IPS-20b (cell line): ENCODE data around the gene MEGF11.

Source experiments
- H3K27ac ChIP-seq: one replicate; pipeline ENCODE4 v1.5.1; 2013; ENCODE audit warnings: low read length
- H3K27me3 ChIP-seq: 2 replicates; pipeline ENCODE4 v1.6.1; 2013; ENCODE audit warnings: mild to moderate bottlenecking, low read length, inconsistent platforms; ENCODE audit not compliant: insufficient read depth
- H3K36me3 ChIP-seq: 2 replicates; pipeline ENCODE4 v1.6.1; 2013; ENCODE audit warnings: low read depth, mild to moderate bottlenecking, inconsistent platforms, low read length, moderate library complexity; ENCODE audit not compliant: insufficient read depth
- H3K4me1 ChIP-seq: 2 replicates; pipeline ENCODE4 v1.6.1; 2013; ENCODE audit warnings: mild to moderate bottlenecking, control low read depth, inconsistent platforms, low read length, moderate library complexity; ENCODE audit not compliant: insufficient read depth
- H3K4me3 ChIP-seq: 2 replicates; pipeline ENCODE4 v1.5.1; 2013; ENCODE audit warnings: mild to moderate bottlenecking, low read length, inconsistent platforms
- H3K9ac ChIP-seq: 2 replicates; pipeline ENCODE4 v1.6.1; 2013; ENCODE audit warnings: low read depth, mild to moderate bottlenecking, inconsistent platforms, low read length, moderate library complexity
- H3K9me3 ChIP-seq: 2 replicates; pipeline ENCODE4 v1.6.1; 2013; ENCODE audit warnings: mild to moderate bottlenecking, low read depth, low read length, inconsistent platforms; ENCODE audit not compliant: insufficient read depth

The MEGF11 gene

DNA sequence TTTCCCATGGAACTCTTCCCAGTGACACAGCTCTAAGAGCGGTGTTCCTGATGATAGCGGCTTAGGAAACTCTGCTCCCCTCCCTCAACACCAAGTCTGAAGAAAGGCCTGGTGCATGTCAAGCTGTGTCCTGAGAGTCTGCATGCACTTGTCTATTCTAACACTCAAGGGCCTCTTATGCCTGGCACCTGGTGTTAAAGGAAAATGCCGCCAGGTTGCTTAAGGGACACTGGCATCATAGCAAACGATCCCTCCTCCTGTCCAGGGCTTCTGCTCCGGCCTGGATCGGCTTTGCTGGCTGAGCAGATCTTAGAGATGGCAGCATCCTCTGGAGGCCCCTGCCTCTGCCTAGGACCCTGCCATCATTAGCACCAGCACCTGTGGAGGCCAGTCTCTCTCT lies 121.7 kb downstream of the MEGF11 start:
- H3K4me1 ChIP-seq, result no peaks in the 10 kb centered on the region
- no peaks in the 10 kb centered on the region for H3K27me3 ChIP-seq
- no peak overlapping the region for H3K27ac ChIP-seq

DNA sequence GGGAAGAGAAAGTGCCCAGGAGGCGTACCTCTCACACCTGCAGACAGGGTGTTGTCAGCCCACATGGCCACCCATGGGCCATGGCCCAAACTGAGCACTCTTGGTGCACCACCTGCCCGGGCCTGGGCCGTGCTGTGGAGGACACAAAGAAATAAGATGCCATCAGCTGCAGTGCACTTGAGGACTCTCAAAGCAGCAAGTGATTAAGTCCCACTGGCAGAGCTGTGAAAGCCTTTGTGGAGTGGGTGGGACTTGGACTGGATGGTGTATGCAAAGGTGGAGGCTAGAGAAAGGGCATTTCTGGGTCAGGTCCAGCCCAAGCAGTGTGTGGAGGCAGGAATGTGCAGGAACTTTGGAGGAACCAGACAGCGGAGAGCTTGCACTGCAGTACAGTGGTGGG lies 122.3 kb downstream of the MEGF11 start:
- H3K27me3 ChIP-seq, result no peaks in the 10 kb centered on the region
- H3K4me1 ChIP-seq, result no peaks in the 10 kb centered on the region; the same call in 1 of the 2 replicates
- H3K36me3 ChIP-seq, result no peaks in the 10 kb centered on the region
- H3K9ac ChIP-seq, result no peak overlapping the region
- no peaks in the 10 kb centered on the region for H3K9me3 ChIP-seq
- H3K27ac ChIP-seq, result no peak overlapping the region
- H3K4me3 ChIP-seq, result no peak overlapping the region

More for the DNA sequence above, 121.7 kb downstream of the MEGF11 start:
- H3K9me3 ChIP-seq, result no peaks in the 10 kb centered on the region
- H3K9ac ChIP-seq, result no peak overlapping the region
- no peaks in the 10 kb centered on the region for H3K36me3 ChIP-seq
- no peak overlapping the region for H3K4me3 ChIP-seq

- Histone ChIP-seq H3K4me3 (no peak overlapping the region), H3K9ac (no peak overlapping the region), H3K27ac (no peak overlapping the region), H3K9me3 (no peaks in the 10 kb centered on the region), H3K27me3 (no peaks in the 10 kb centered on the region), H3K4me1 (peaks cover under 1% of the 10 kb centered on the region; the same call in 1 of the 2 replicates), H3K36me3 (no peaks in the 10 kb centered on the region)
Measured at GRCh38 chr15:66130496-66131034, 123.0 kb downstream of the MEGF11 start.

DNA sequence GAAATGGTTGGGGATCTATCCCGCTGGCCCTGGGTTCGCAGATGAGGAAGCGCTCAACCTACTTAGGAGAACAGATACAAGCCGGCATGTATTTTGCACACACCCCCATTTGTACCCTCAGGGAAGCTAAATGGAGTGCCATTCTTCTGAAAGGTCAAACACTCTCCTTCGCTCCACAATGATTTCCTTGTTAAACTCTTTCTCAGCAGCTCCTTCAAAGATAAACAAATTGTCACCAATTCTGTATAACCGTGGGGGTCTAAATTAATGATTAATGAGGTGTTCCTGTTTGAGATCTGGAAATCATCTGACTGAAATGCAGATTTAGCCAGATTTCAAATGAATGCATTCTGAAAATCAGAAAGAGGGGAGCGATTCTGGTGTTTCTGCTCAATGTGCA lies 124.0 kb downstream of the MEGF11 start:
- no peaks in the 10 kb centered on the region for H3K9me3 ChIP-seq
- peaks cover 8% of the 10 kb centered on the region; the same call in 1 of the 2 replicates for H3K4me1 ChIP-seq
- H3K27ac ChIP-seq, result no peak overlapping the region
- no peaks in the 10 kb centered on the region for H3K36me3 ChIP-seq
- H3K4me3 ChIP-seq, result no peak overlapping the region
- no peaks in the 10 kb centered on the region for H3K27me3 ChIP-seq
- H3K9ac ChIP-seq, result no peak overlapping the region

GRCh38 chr15:66128116-66128680 lies 125.4 kb downstream of the MEGF11 start:
- Histone ChIP-seq H3K9ac (no peak overlapping the region), H3K27me3 (no peaks in the 10 kb centered on the region), H3K4me3 (no peak overlapping the region), H3K27ac (no peak overlapping the region), H3K9me3 (no peaks in the 10 kb centered on the region), H3K4me1 (peaks cover 11% of the 10 kb centered on the region; the same call in 1 of the 2 replicates), H3K36me3 (no peaks in the 10 kb centered on the region)

- Histone ChIP-seq H3K27me3 (no peaks in the 10 kb centered on the region), H3K4me3 (no peak overlapping the region), H3K27ac (no peak overlapping the region), H3K36me3 (no peaks in the 10 kb centered on the region), H3K4me1 (peaks cover 11% of the 10 kb centered on the region; the same call in 1 of the 2 replicates), H3K9me3 (no peaks in the 10 kb centered on the region), H3K9ac (no peak overlapping the region)
Measured at GRCh38 chr15:66126456-66126855, 127.1 kb downstream of the MEGF11 start.

DNA sequence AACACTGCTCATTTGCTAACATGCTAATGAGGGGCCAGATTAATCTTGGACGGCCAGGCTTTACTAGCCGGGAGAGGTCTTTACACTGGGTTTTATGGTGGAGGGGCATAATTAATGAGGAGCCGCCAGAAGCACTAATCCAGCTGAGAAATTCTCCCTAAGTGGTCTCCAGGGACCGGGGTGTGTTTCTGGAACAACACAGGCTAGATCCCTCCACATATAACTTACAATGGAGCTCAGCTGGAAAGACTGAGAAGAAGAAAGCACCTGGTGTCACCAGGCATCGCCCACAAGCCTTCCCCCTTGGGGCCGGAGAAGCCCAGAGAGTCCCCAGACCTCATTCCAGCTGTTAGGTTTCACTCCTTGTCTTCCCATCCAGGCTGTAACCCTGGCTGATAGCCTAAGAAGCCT lies 127.5 kb downstream of the MEGF11 start:
- H3K27me3 ChIP-seq, result no peaks in the 10 kb centered on the region
- H3K36me3 ChIP-seq, result no peaks in the 10 kb centered on the region
- no peak overlapping the region for H3K4me3 ChIP-seq
- no peaks in the 10 kb centered on the region for H3K9me3 ChIP-seq
- no peak overlapping the region for H3K9ac ChIP-seq
- no peak overlapping the region for H3K27ac ChIP-seq
- H3K4me1 ChIP-seq, result peaks cover 11% of the 10 kb centered on the region; the same call in 1 of the 2 replicates

GRCh38 chr15:66124651-66125050 lies 128.9 kb downstream of the MEGF11 start:
- H3K27me3 ChIP-seq, result no peaks in the 10 kb centered on the region
- no peak overlapping the region for H3K27ac ChIP-seq
- H3K36me3 ChIP-seq, result no peaks in the 10 kb centered on the region
- H3K4me1 ChIP-seq, result peaks cover 11% of the 10 kb centered on the region; the same call in 1 of the 2 replicates
- no peak overlapping the region for H3K4me3 ChIP-seq
- no peak overlapping the region for H3K9ac ChIP-seq
- H3K9me3 ChIP-seq, result no peaks in the 10 kb centered on the region

DNA sequence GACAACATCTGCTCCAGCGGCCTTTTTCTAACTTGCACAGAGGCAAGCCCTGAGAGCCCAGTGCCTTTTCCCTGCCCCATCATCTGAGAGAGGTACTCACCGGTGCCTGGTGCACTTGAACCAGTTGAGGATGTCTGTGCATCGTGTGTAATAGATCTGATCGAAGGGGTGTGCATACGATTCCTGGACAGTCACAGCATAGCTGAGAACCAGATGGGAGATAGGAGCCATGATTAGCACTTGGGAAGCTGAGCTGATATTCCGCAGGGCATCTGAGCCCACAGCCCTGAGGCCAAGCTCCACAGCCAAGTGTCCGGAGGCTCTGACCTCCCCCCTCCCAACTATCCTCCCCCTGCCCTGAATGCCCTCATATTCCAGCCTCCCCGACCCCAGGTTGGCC lies 129.8 kb downstream of the MEGF11 start:
- Histone ChIP-seq H3K9ac (no peak overlapping the region), H3K27ac (no peak overlapping the region), H3K27me3 (no peaks in the 10 kb centered on the region), H3K9me3 (no peaks in the 10 kb centered on the region), H3K4me1 (peaks cover 11% of the 10 kb centered on the region; the same call in 1 of the 2 replicates), H3K4me3 (no peak overlapping the region), H3K36me3 (no peaks in the 10 kb centered on the region)

DNA sequence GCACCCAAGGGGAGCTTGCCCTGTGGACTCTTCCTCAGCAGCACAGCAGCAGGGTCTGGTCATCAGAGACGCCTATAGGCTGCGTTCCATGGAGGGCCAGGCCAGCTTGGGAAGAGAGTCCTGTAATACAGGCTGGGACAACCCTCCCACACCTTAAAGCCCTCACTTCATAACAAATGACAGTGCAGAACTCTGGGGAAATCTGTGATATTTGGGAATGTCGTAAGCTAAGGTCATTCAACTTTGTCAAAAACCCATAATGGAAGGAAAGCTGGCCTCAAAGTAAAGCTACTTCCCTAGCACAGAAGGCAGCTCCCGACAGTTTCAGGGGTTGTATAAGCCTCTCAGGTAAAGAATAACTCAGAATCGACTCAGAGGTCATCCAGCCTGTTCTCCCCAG lies 133.1 kb downstream of the MEGF11 start:
- peaks cover 9% of the 10 kb centered on the region; the same call in 1 of the 2 replicates for H3K4me1 ChIP-seq
- no peaks in the 10 kb centered on the region for H3K36me3 ChIP-seq
- H3K4me3 ChIP-seq, result no peak overlapping the region
- no peaks in the 10 kb centered on the region for H3K27me3 ChIP-seq
- H3K27ac ChIP-seq, result no peak overlapping the region
- H3K9me3 ChIP-seq, result no peaks in the 10 kb centered on the region
- H3K9ac ChIP-seq, result no peak overlapping the region

GRCh38 chr15:66117841-66118240 lies 135.7 kb downstream of the MEGF11 start:
- Histone ChIP-seq H3K4me3 (no peak overlapping the region), H3K27ac (no peak overlapping the region), H3K36me3 (no peaks in the 10 kb centered on the region), H3K27me3 (no peaks in the 10 kb centered on the region), H3K9me3 (no peaks in the 10 kb centered on the region), H3K4me1 (peaks cover 3% of the 10 kb centered on the region; the same call in 1 of the 2 replicates), H3K9ac (no peak overlapping the region)

DNA sequence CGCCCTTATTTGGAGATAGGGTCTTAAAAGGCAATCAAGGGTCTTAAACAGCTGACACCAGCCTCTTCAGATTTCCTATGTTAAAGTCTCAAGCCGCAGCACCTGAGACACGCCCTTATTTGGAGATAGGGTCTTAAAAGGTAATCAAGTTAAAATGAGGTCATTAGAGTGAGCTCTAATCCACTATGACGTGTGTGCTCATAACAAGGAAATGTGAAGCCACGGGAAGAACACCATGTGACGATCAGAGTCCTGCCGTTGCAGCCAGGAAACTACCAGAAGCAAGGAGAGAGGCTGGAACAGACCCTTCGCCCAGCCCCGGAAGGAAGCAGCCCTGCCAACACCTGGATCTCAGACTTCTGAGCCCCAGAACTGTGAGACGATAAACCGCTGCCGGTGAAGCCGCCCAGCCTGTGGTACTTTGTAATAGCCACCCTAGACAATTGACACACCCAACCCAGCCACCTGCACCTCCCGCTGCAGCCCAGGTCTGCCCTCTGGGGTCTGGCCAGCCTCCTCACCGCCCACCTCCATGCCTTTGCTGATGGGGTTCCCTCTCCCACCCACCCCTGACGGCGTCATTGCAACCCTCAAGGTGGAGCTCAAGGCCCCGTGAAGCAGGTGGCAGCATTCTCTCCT lies 137.9 kb downstream of the MEGF11 start:
- H3K36me3 ChIP-seq, result no peaks in the 10 kb centered on the region
- H3K9ac ChIP-seq, result no peak overlapping the region; the same call in 1 of the 2 replicates
- no peak overlapping the region for H3K27ac ChIP-seq
- no peaks in the 10 kb centered on the region for H3K27me3 ChIP-seq
- no peak overlapping the region for H3K4me3 ChIP-seq
- H3K4me1 ChIP-seq, result peaks cover 3% of the 10 kb centered on the region; the same call in 1 of the 2 replicates
- H3K9me3 ChIP-seq, result no peaks in the 10 kb centered on the region
